ENCODE results near the gene CDK14.

The CDK14 gene

DNA sequence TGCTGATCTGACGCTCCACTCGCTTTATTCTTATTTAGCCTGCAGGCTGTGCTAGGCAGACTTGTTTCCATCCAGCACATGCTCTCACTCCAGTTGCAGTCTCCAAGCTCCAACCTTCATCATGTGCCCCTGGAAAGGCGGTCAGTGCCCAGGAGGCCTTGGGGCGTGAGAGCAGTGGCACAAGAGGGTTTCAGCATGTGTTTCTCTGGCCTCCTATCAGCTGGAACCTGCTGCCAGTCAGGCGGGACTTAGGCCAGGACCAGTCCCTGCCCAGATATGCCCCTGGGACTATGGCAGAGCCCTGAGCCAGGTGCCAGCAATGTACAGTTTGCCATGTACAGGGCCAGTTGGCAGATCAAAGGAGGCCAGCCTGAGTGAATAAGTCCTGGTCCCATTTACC lies 337.9 kb downstream of the CDK14 start:
- Histone ChIP-seq H3K36me3 (ENCODE audit: control insufficient read depth, insufficient read depth, low read length) (no peaks in the 10 kb centered on the region), H3K4me3 (ENCODE audit: insufficient read depth, low read depth, low read length, poor library complexity, severe bottlenecking) (no peak overlapping the region), H3K9me3 (ENCODE audit: control insufficient read depth, low read length) (no peaks in the 10 kb centered on the region), H3K27me3 (replicated peaks; ENCODE audit: control insufficient read depth, insufficient read depth, low read length, poor library complexity, severe bottlenecking) (no peaks in the 10 kb centered on the region), H3K27ac (ENCODE audit: insufficient read depth, low read length, poor library complexity, severe bottlenecking) (no peak overlapping the region), H3K4me1 (ENCODE audit: control insufficient read depth, insufficient read depth, low read length, poor library complexity, severe bottlenecking) (no peaks in the 10 kb centered on the region)
- no peak for DNase-seq

DNA sequence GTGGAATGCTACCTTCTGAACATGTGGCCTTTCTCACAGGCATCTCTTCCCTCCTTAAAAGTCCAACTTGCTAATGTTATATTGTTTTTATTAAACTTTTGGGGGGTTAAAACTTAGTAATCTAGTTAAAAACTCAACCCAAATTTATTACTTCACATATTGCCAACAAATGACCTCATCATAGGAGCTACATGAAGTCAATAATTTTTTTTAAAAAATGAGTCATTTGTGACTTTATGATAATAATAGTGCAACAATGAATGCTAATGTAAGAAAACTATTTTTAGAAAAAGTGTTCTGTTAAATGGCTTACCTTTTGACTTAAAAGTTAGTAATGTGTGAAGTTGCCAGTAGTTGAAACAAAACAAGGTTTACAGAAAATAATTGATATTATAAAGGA lies 342.2 kb downstream of the CDK14 start:
- H3K27me3 ChIP-seq (replicated peaks; ENCODE audit: control insufficient read depth, insufficient read depth, low read length, poor library complexity, severe bottlenecking) = no peaks in the 10 kb centered on the region
- H3K4me1 ChIP-seq (ENCODE audit: control insufficient read depth, insufficient read depth, low read length, poor library complexity, severe bottlenecking) = no peaks in the 10 kb centered on the region
- H3K4me3 ChIP-seq (ENCODE audit: insufficient read depth, low read depth, low read length, poor library complexity, severe bottlenecking) = no peak overlapping the region
- DNase-seq = no peak
- H3K9me3 ChIP-seq (ENCODE audit: control insufficient read depth, low read length) = no peaks in the 10 kb centered on the region
- no peak overlapping the region for H3K27ac ChIP-seq (ENCODE audit: insufficient read depth, low read length, poor library complexity, severe bottlenecking)
- no peaks in the 10 kb centered on the region for H3K36me3 ChIP-seq (ENCODE audit: control insufficient read depth, insufficient read depth, low read length)

DNA sequence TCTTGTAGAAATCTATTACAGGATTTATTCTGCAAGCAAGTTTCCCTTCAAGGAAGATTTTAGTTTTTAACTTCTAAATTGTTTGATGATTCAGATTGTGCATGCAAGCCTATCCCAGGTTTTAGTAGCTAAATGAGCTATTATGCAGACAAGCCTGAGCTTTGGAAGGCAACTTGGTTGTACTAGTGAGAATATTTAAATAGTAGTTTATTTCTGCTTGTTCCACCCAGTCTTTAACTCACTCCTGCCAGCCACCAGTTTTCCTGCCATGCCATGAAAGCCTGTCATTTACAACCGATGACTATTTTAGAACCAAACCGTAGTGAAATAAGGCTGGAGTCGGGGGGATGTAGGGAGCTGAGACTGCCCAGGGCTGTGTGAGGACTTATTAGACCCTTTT lies 343.5 kb downstream of the CDK14 start:
- H3K9me3 ChIP-seq (ENCODE audit: control insufficient read depth, low read length) = no peaks in the 10 kb centered on the region
- no peak overlapping the region for H3K27ac ChIP-seq (ENCODE audit: insufficient read depth, low read length, poor library complexity, severe bottlenecking)
- DNase-seq = no peak
- no peaks in the 10 kb centered on the region for H3K36me3 ChIP-seq (ENCODE audit: control insufficient read depth, insufficient read depth, low read length)
- no peaks in the 10 kb centered on the region for H3K4me1 ChIP-seq (ENCODE audit: control insufficient read depth, insufficient read depth, low read length, poor library complexity, severe bottlenecking)
- H3K27me3 ChIP-seq (replicated peaks; ENCODE audit: control insufficient read depth, insufficient read depth, low read length, poor library complexity, severe bottlenecking) = no peaks in the 10 kb centered on the region
- no peak overlapping the region for H3K4me3 ChIP-seq (ENCODE audit: insufficient read depth, low read depth, low read length, poor library complexity, severe bottlenecking)

DNA sequence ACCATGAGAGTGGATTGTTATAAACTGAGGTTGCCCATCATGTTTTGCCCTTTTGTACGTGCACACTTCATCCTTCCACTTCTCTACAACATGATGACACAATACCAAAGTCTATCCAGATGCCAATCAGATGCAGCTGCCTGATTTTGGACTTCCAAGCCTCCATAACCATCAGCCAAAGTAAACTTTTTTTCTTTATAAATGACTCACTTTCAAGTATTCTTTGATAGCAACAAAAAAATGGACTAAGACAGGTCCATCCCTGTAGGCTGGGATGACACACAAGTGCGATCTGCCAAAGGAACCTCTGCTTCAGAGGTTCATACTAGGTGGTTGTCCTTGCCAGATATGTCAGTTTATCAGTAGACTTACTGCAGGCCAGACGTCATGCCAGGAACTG lies 347.9 kb downstream of the CDK14 start:
- Histone ChIP-seq H3K27me3 (replicated peaks; ENCODE audit: control insufficient read depth, insufficient read depth, low read length, poor library complexity, severe bottlenecking) (no peaks in the 10 kb centered on the region), H3K36me3 (ENCODE audit: control insufficient read depth, insufficient read depth, low read length) (no peaks in the 10 kb centered on the region), H3K4me1 (ENCODE audit: control insufficient read depth, insufficient read depth, low read length, poor library complexity, severe bottlenecking) (no peaks in the 10 kb centered on the region), H3K4me3 (ENCODE audit: insufficient read depth, low read depth, low read length, poor library complexity, severe bottlenecking) (no peak overlapping the region), H3K9me3 (ENCODE audit: control insufficient read depth, low read length) (no peaks in the 10 kb centered on the region), H3K27ac (ENCODE audit: insufficient read depth, low read length, poor library complexity, severe bottlenecking) (no peak overlapping the region)
- DNase-seq = no peak

DNA sequence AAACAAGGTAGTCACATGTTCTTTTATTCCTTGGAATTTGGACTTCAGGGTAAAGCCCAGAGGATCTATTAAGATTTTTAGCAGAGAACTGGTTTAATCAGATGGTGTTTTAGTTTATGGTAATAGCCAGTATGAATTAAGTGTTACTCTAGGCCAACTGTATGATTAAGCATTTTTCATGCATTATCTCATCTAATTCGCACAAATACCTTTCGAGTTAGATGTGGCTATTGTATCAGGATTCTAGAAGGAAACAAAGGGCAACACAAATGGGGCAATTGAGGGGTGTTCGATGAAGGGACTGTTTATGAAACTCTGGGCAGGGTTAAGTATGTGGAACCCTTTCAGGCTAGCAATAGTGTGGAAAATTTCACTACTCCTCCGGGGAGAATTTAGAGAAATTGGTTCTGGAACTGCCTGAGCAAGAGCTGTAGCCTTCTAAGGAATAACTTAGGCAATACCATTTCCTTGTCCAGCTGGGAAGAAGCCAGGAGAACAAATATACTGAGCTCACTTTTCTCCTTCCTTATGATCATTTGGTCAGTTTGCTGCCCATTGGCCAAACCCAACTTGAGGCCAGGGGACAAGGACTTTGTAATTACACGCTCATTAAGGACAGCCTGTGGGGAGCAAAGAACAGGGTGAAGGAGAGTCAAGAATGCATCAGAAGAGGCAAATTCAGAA lies 349.1 kb downstream of the CDK14 start:
- Histone ChIP-seq H3K9me3 (ENCODE audit: control insufficient read depth, low read length) (no peaks in the 10 kb centered on the region), H3K4me1 (ENCODE audit: control insufficient read depth, insufficient read depth, low read length, poor library complexity, severe bottlenecking) (no peaks in the 10 kb centered on the region), H3K27ac (ENCODE audit: insufficient read depth, low read length, poor library complexity, severe bottlenecking) (no peak overlapping the region), H3K36me3 (ENCODE audit: control insufficient read depth, insufficient read depth, low read length) (no peaks in the 10 kb centered on the region), H3K27me3 (replicated peaks; ENCODE audit: control insufficient read depth, insufficient read depth, low read length, poor library complexity, severe bottlenecking) (no peaks in the 10 kb centered on the region), H3K4me3 (ENCODE audit: insufficient read depth, low read depth, low read length, poor library complexity, severe bottlenecking) (no peak overlapping the region)
- DNase-seq = no peak

DNA sequence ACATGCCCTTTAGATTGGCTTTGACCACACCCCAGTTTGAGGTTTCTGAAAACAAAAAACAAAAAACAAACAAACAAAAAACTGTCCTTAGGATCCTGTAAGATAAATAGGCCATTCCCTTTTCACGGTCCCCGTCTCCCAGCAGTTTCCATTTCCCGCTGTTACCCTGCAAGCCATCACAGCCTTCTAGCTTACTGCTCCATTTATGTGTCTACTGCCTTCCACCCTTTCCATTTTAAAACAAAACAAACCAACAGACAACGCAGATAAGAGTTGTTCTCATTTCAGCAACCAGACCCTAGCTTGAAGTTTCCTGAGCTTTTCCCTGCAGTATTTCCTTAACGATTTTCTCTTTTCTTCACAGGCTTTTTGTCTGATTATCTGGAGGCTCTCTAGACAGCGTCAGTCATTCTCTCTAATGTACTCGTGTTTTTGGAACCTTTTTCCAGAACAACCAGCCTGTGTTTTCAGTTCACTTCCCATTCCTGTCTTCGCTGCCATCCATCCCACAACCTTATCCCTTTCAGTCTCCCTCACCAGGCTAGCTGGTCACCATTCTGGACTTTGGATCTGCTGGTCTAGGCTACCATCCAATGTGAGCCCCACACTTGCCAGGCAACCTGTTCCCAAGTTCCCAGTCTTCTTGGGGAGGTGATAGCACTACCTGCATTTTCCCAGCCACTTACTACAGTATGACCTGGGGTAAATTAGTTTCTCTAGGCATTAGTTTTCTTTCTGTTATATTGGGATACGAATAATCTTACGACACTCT lies 350.8 kb downstream of the CDK14 start:
- Histone ChIP-seq H3K4me1 (ENCODE audit: control insufficient read depth, insufficient read depth, low read length, poor library complexity, severe bottlenecking) (no peaks in the 10 kb centered on the region), H3K36me3 (ENCODE audit: control insufficient read depth, insufficient read depth, low read length) (no peaks in the 10 kb centered on the region), H3K4me3 (ENCODE audit: insufficient read depth, low read depth, low read length, poor library complexity, severe bottlenecking) (no peak overlapping the region), H3K9me3 (ENCODE audit: control insufficient read depth, low read length) (no peaks in the 10 kb centered on the region), H3K27ac (ENCODE audit: insufficient read depth, low read length, poor library complexity, severe bottlenecking) (no peak overlapping the region), H3K27me3 (replicated peaks; ENCODE audit: control insufficient read depth, insufficient read depth, low read length, poor library complexity, severe bottlenecking) (no peaks in the 10 kb centered on the region)
- DNase-seq = no peak

DNA sequence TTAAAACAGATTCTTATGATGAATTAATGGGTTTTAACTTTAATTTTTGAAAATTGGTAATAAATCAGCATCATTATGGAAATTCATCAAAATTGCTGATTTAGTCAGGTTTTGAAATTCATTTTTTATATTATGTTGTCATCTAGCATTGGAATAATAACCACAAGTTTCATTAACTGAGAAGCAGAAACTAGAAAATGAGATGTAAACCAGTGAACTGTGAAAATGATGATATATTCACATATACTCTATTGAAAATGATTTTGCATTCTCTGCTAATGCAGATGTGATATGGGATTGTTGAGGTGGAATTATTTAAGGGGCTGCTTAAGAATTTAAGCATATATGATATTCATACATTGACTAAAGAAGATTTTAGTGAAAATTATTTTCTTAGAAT lies 352.0 kb downstream of the CDK14 start:
- DNase-seq = no peak
- no peaks in the 10 kb centered on the region for H3K4me1 ChIP-seq (ENCODE audit: control insufficient read depth, insufficient read depth, low read length, poor library complexity, severe bottlenecking)
- no peaks in the 10 kb centered on the region for H3K9me3 ChIP-seq (ENCODE audit: control insufficient read depth, low read length)
- no peak overlapping the region for H3K4me3 ChIP-seq (ENCODE audit: insufficient read depth, low read depth, low read length, poor library complexity, severe bottlenecking)
- no peak overlapping the region for H3K27ac ChIP-seq (ENCODE audit: insufficient read depth, low read length, poor library complexity, severe bottlenecking)
- H3K36me3 ChIP-seq (ENCODE audit: control insufficient read depth, insufficient read depth, low read length) = no peaks in the 10 kb centered on the region
- no peaks in the 10 kb centered on the region for H3K27me3 ChIP-seq (replicated peaks; ENCODE audit: control insufficient read depth, insufficient read depth, low read length, poor library complexity, severe bottlenecking)

DNA sequence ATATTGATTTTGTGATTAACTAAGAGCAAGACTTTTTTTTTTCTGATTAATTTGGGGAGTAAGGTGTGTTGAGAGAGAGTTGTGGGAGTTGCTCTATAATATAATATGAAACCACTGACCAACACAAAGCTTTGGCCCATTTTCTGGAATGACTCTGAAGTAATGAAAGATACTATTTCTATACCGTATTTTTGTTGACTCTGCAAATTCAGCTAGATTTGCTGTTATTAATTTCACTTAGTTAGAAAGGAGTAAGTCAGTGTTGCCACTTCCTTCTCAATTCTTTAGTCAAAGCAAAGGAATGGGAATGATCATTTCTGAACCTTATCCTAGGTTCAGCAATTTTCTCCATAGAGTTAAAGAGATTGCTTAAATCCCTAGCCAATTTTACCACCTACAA lies 355.1 kb downstream of the CDK14 start:
- Histone ChIP-seq H3K27ac (ENCODE audit: insufficient read depth, low read length, poor library complexity, severe bottlenecking) (no peak overlapping the region), H3K27me3 (replicated peaks; ENCODE audit: control insufficient read depth, insufficient read depth, low read length, poor library complexity, severe bottlenecking) (no peaks in the 10 kb centered on the region), H3K9me3 (ENCODE audit: control insufficient read depth, low read length) (no peaks in the 10 kb centered on the region), H3K36me3 (ENCODE audit: control insufficient read depth, insufficient read depth, low read length) (no peaks in the 10 kb centered on the region), H3K4me3 (ENCODE audit: insufficient read depth, low read depth, low read length, poor library complexity, severe bottlenecking) (no peak overlapping the region), H3K4me1 (ENCODE audit: control insufficient read depth, insufficient read depth, low read length, poor library complexity, severe bottlenecking) (no peaks in the 10 kb centered on the region)
- DNase-seq = no peak

DNA sequence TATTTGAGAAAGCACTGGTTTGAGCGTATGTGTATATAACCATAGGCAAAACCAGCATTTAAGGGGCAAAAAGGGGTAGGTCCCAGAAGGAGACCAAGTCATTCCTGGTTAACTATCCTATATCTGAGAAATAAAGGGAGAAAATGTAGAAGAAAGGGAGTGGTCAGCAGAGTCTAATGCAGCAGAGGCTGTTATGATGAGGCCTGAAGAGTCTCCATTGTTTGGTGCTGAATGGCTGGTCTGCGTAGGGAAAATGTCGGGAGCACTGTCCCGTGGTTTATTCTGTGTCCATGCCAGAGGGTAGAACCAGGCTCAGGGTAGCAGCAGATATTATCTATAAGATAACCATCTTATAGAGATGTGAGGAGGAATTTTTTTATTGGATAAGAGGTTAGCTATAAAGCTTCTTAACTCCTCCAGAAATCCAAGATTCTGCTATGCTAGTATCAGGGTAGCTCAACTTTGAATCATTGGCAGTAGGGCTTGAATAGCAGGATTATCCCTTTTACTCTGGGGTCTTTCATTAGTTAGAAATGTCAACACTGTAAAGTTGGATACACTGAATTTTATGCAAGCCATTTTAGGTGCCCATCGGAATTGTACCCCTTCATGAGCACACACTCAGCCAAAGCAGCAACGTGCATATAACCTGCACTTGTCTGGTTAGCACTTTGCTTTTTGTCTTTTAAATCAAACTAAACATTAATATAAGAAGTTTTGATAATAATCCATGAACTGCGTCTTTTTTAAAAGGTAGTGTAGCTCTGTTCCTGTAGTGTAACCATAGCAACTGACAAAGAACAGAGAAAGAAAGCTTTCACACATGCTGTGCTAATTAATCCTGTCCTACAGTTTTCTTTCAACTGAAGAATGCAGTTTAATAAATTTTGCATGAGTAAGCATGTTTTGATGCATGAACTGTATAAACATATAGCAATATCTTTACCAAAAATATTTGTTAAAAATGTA lies 356.1 kb downstream of the CDK14 start:
- no peak overlapping the region for H3K4me3 ChIP-seq (ENCODE audit: insufficient read depth, low read depth, low read length, poor library complexity, severe bottlenecking)
- no peaks in the 10 kb centered on the region for H3K27me3 ChIP-seq (replicated peaks; ENCODE audit: control insufficient read depth, insufficient read depth, low read length, poor library complexity, severe bottlenecking)
- H3K4me1 ChIP-seq (ENCODE audit: control insufficient read depth, insufficient read depth, low read length, poor library complexity, severe bottlenecking) = no peaks in the 10 kb centered on the region
- H3K9me3 ChIP-seq (ENCODE audit: control insufficient read depth, low read length) = no peaks in the 10 kb centered on the region
- H3K36me3 ChIP-seq (ENCODE audit: control insufficient read depth, insufficient read depth, low read length) = no peaks in the 10 kb centered on the region
- H3K27ac ChIP-seq (ENCODE audit: insufficient read depth, low read length, poor library complexity, severe bottlenecking) = no peak overlapping the region
- no peak for DNase-seq
